AG10803 (cell line): ENCODE results near the gene TMEM109.

Source experiments
- DNase-seq: peaks from one replicate; pipeline ENCODE4 v3.0.0; 2010; ENCODE audit warnings: low read depth
- H3K4me3 ChIP-seq: 2 replicates; pipeline ENCODE4 v1.5.1; 2011; ENCODE audit warnings: mild to moderate bottlenecking, low read length, control low read depth
- TF ChIP-seq, protein P1 (sequence below): conservative IDR thresholded peaks from 2 replicates; pipeline ENCODE4 v1.5.1; 2011; ENCODE audit warnings: mild to moderate bottlenecking, low read length, control low read depth, inconsistent platforms

TMEM109 gene

DNA sequence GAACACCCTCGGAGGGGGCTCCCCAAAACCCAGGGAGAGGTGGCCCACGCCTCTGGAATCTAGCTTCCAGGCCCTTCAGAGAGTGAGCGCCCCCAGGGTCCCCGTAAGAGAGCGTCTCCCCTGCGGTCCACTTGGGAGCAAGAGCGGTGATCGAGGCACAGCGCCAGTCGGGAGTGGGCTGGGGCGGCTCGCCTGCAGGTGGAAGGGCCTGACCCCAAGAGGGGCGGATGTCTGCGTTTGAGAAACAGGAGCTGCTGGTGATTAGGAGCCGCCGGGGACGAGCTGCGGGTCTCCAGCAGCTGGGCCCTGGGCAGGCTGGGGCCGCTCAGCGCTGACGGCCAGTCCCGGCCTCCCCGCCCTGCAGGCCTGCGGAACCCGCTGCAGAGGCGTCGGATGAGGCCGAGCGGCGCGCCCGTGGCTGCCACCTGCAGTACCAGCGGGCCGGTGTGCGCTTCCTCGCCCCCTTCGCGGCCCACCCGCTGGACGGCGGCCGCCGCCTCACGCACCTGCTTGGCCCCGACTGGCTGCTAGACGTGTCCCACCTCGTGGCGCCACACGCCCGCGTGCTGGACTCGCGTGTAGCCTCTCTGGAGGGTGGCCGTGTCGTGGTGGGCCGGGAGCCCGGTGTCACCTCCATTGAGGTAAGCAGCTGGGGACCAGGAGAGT, 20.3 kb downstream of the TMEM109 start:
- no peak overlapping the region for H3K4me3 ChIP-seq
- DNase-seq, result no peak
- TF ChIP-seq, protein P1, sequence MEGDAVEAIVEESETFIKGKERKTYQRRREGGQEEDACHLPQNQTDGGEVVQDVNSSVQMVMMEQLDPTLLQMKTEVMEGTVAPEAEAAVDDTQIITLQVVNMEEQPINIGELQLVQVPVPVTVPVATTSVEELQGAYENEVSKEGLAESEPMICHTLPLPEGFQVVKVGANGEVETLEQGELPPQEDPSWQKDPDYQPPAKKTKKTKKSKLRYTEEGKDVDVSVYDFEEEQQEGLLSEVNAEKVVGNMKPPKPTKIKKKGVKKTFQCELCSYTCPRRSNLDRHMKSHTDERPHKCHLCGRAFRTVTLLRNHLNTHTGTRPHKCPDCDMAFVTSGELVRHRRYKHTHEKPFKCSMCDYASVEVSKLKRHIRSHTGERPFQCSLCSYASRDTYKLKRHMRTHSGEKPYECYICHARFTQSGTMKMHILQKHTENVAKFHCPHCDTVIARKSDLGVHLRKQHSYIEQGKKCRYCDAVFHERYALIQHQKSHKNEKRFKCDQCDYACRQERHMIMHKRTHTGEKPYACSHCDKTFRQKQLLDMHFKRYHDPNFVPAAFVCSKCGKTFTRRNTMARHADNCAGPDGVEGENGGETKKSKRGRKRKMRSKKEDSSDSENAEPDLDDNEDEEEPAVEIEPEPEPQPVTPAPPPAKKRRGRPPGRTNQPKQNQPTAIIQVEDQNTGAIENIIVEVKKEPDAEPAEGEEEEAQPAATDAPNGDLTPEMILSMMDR, result no peak

DNA sequence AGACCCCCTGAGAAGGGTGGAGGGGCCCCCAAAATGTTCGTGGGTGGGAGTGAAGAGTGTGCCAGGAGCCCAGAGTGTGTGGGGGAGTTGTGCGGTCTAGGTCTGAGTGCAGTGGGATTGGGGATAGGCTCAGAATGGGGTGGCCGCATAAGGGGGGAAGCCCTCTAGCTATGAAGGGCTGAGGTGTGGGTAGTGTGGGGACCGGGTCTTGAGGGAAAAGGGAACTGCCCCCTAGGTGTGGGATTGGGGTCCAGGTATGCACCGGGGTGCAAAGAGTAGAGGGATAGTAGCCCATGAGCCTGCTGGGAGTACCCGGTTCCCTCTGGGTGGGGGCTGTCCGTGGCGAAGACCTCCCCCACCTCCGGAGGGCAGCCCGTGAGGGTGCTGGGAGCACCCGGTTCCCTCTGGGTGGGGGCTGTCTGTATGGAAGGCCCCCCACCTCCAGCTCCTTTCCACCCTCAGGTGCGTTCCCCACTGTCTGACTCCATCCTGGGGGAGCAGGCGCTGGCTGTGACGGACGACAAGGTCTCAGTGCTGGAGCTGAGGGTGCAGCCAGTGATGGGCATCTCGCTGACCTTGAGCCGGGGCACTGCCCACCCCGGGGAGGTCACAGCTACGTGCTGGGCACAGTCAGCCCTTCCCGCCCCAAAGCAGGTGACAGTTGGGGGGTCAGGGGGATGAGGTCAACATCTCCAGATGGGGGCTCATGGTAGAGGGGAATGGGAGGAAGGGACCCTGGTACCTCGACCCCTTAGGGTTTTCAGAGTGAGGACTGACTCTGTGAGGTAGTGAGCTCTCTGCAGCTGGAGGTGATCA, 21.0 kb downstream of the TMEM109 start:
- H3K4me3 ChIP-seq, result no peak overlapping the region
- DNase-seq, result no peak
- TF ChIP-seq, protein P1, result no peak

GRCh38 chr11:60935676-60936442, 21.9 kb downstream of the TMEM109 start:
- no peak overlapping the region for H3K4me3 ChIP-seq
- no peak for DNase-seq
- TF ChIP-seq, protein P1, result no peak

GRCh38 chr11:60936467-60937143, 22.6 kb downstream of the TMEM109 start:
- no peak overlapping the region for H3K4me3 ChIP-seq
- TF ChIP-seq, protein P1, result no peak
- DNase-seq, result no peak

DNA sequence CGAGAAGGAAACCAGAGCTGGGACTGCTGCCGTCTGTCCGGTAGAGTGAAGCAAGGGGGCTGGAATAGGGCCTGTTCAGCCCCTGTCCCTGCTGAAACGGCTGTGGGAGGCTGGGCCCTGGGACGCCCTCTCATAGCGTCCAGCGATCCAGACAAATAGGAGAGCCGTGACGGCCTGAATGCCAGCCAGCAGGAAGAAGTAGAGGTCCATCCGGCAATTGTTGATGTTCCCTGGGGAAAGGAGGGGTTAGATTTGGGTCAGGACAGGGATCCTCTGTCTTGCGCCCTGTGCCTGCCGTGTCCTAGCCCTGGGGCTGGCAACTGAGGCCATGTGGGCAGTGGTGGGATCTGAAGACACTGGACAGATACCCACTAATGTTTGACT, 23.2 kb downstream of the TMEM109 start:
- DNase-seq, result no peak
- TF ChIP-seq, protein P1, result no peak
- H3K4me3 ChIP-seq, result no peak overlapping the region

DNA sequence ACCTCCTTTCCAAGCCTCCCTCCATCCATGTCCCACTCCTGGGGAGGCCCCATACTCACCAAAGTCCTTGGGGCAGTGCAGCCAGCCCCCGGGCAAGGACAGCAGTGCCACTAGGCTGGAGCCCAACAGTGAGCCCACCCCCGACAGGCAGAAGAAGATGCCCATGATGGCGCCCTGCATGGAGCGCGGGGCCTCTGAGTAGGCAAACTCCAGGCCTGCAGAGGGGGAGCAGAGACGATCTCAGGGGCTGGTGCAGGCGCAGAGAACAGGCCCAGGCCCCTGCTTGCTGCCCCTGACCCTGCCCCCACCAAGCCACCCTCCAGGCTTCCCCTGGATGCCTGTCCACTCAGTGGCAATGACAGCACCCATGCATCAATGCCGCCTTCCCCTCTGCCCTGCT, 23.9 kb downstream of the TMEM109 start:
- DNase-seq, result no peak
- TF ChIP-seq, protein P1, result no peak
- no peak overlapping the region for H3K4me3 ChIP-seq
